ENCODE data around the gene SLC18B1.

- TF ChIP-seq CTCF (IDR thresholded peaks at IDR 0.05) (no peak), POLR2A (IDR thresholded peaks at IDR 0.05) (no peak)
Observed at GRCh38 chr6:132818404-132819359, 20.2 kb upstream of the SLC18B1 start.
